ENCODE measurements around the gene MGARP. TPM values are rescaled to one million over a fixed set of nuclear protein-coding genes. Genes with fewer than 3 reads are reported as not detected.

Gene MGARP
- total RNA-seq, 1 donor from 2014 or later, result 0.60 TPM

GRCh38 chr4:139282721-139283075 lies 2.7 kb upstream of the MGARP start:
- H3K27ac ChIP-seq (replicated peaks), result no peak overlapping the region
- H3K4me1 ChIP-seq, result peaks cover 16% of the 10 kb centered on the region
- peaks cover 24% of the 10 kb centered on the region for H3K27me3 ChIP-seq (ENCODE audit: low read depth)
- DNase-seq, result no peak
- intact Hi-C loops (cut with micrococcal nuclease), result no loop called here
- H3K36me3 ChIP-seq, result peaks cover 5% of the 10 kb centered on the region
- no peaks in the 10 kb centered on the region for H3K9me3 ChIP-seq (replicated peaks)
- H3K4me3 ChIP-seq, result no peak overlapping the region
- TF ChIP-seq CTCF (IDR thresholded peaks at IDR 0.05; ENCODE audit: borderline replicate concordance), result no peak

GRCh38 chr4:139282065-139282720 lies 2.2 kb upstream of the MGARP start:
- no peak for DNase-seq
- H3K4me1 ChIP-seq, result peaks cover 16% of the 10 kb centered on the region
- H3K27me3 ChIP-seq (ENCODE audit: low read depth), result peaks cover 29% of the 10 kb centered on the region
- no peak for TF ChIP-seq CTCF (IDR thresholded peaks at IDR 0.05; ENCODE audit: borderline replicate concordance)
- H3K4me3 ChIP-seq, result no peak overlapping the region
- no peaks in the 10 kb centered on the region for H3K36me3 ChIP-seq
- H3K9me3 ChIP-seq (replicated peaks), result no peaks in the 10 kb centered on the region
- intact Hi-C loops (cut with micrococcal nuclease), result no loop called here
- H3K27ac ChIP-seq (replicated peaks), result no peak overlapping the region

GRCh38 chr4:139278912-139279759 lies 889 bp downstream of the MGARP start:
- intact Hi-C loops (cut with micrococcal nuclease), result no loop called here
- no peak for TF ChIP-seq CTCF (IDR thresholded peaks at IDR 0.05; ENCODE audit: borderline replicate concordance)
- Histone ChIP-seq H3K27ac (replicated peaks) (no peak overlapping the region), H3K4me1 (peaks cover 16% of the 10 kb centered on the region), H3K36me3 (no peaks in the 10 kb centered on the region), H3K9me3 (replicated peaks) (no peaks in the 10 kb centered on the region), H3K27me3 (ENCODE audit: low read depth) (peaks cover 57% of the 10 kb centered on the region), H3K4me3 (peak overlapping the region; percentile 68)
- DNase-seq, result no peak

GRCh38 chr4:139278485-139278884 lies 1.5 kb downstream of the MGARP start:
- TF ChIP-seq CTCF (IDR thresholded peaks at IDR 0.05; ENCODE audit: borderline replicate concordance), result no peak
- Histone ChIP-seq H3K27ac (replicated peaks) (no peak overlapping the region), H3K9me3 (replicated peaks) (no peaks in the 10 kb centered on the region), H3K36me3 (no peaks in the 10 kb centered on the region), H3K27me3 (ENCODE audit: low read depth) (peaks cover 57% of the 10 kb centered on the region), H3K4me3 (peak overlapping the region; percentile 68), H3K4me1 (peaks cover 16% of the 10 kb centered on the region)
- intact Hi-C loops (cut with micrococcal nuclease), result no loop called here
- DNase-seq, result no peak

GRCh38 chr4:139275281-139275735 lies 4.7 kb downstream of the MGARP start:
- peaks cover 57% of the 10 kb centered on the region for H3K27me3 ChIP-seq (ENCODE audit: low read depth)
- no peak for TF ChIP-seq CTCF (IDR thresholded peaks at IDR 0.05; ENCODE audit: borderline replicate concordance)
- DNase-seq, result no peak

More at GRCh38 chr4:139275281-139275735, 4.7 kb downstream of the MGARP start:
- H3K4me1 ChIP-seq, result peaks cover 15% of the 10 kb centered on the region
- no peak overlapping the region for H3K27ac ChIP-seq (replicated peaks)
- intact Hi-C loops (cut with micrococcal nuclease), result no loop called here
- no peaks in the 10 kb centered on the region for H3K36me3 ChIP-seq
- no peaks in the 10 kb centered on the region for H3K9me3 ChIP-seq (replicated peaks)
- H3K4me3 ChIP-seq, result no peak overlapping the region
